DOHH2 (cell line): Measurements from ENCODE around the gene ELL3.
"Not testable (repeated sequence)": the region's sequence is repeated elsewhere in the genome, so short reads cannot be mapped to it uniquely, and the experiment has no call there.

Experiments
- H3F3A ChIP-seq: fragments of 200-600 bp; sonication (generic), shearing (Covaris generic); 2 replicates; pipeline ENCODE4 v1.6.0; 2016; ENCODE audit warnings: antibody characterized with exemption, mild to moderate bottlenecking; ENCODE audit not compliant: control insufficient read depth, insufficient read depth
- H3K27ac ChIP-seq: fragments of 200-600 bp; sonication (generic); 2 replicates; pipeline ENCODE4 v1.5.1; 2014; ENCODE audit warnings: low read depth, mild to moderate bottlenecking, low read length, moderate library complexity
- H3K27me3 ChIP-seq: fragments of 200-600 bp; sonication (generic); 2 replicates; pipeline ENCODE4 v1.6.1; 2014; ENCODE audit warnings: mild to moderate bottlenecking, low read length, mixed read lengths; ENCODE audit not compliant: control insufficient read depth
- H3K36me3 ChIP-seq: fragments of 200-600 bp; sonication (generic); 2 replicates; pipeline ENCODE4 v1.6.1; 2014; ENCODE audit warnings: mild to moderate bottlenecking, low read length, moderate library complexity, mixed read lengths; ENCODE audit not compliant: control insufficient read depth
- H3K4me1 ChIP-seq: fragments of 200-600 bp; sonication (generic); 2 replicates; pipeline ENCODE4 v1.6.1; 2014; ENCODE audit warnings: mild to moderate bottlenecking, low read length, mixed read lengths; ENCODE audit not compliant: control insufficient read depth
- H3K4me2 ChIP-seq: fragments of 200-600 bp; sonication (generic); 2 replicates; pipeline ENCODE4 v1.6.0; 2014; ENCODE audit warnings: mild to moderate bottlenecking, low read length, moderate library complexity
- H3K4me3 ChIP-seq: fragments of 200-600 bp; sonication (generic); 2 replicates; pipeline ENCODE4 v1.5.1; 2014; ENCODE audit warnings: mild to moderate bottlenecking, low read length, mixed read lengths
- H3K79me2 ChIP-seq: fragments of 200-600 bp; sonication (generic); 2 replicates; pipeline ENCODE4 v1.6.1; 2014; ENCODE audit warnings: mild to moderate bottlenecking, low read length, mixed read lengths; ENCODE audit not compliant: control insufficient read depth
- H3K9me2 ChIP-seq: fragments of 200-600 bp; sonication (generic); replicated peaks from 2 replicates; pipeline ENCODE4 v1.6.1; 2014; ENCODE audit warnings: mild to moderate bottlenecking, low read length, mixed read lengths; ENCODE audit not compliant: control insufficient read depth
- H3K9me3 ChIP-seq: fragments of 200-600 bp; sonication (generic); 2 replicates; pipeline ENCODE4 v1.6.1; 2014; ENCODE audit warnings: antibody characterized with exemption, low read length, mixed read lengths; ENCODE audit not compliant: control insufficient read depth, insufficient read depth
- H4K20me1 ChIP-seq: fragments of 200-600 bp; sonication (generic); 2 replicates; pipeline ENCODE4 v1.6.0; 2014; ENCODE audit warnings: low read depth, mild to moderate bottlenecking, antibody characterized with exemption, low read length, moderate library complexity; ENCODE audit not compliant: control insufficient read depth, insufficient read depth
- EZH2phosphoT487 ChIP-seq: fragments of 200-600 bp; sonication (generic); IDR thresholded peaks from 2 replicates; pipeline ENCODE4 v1.6.1; 2017; ENCODE audit warnings: borderline replicate concordance, mild to moderate bottlenecking, antibody characterized with exemption, low read length, moderate library complexity, mixed read lengths
- TF ChIP-seq, protein P1 (sequence below): fragments of 200-600 bp; sonication (generic); IDR thresholded peaks from one replicate; pipeline ENCODE4 v1.5.1; 2014; ENCODE audit warnings: antibody characterized with exemption, mild to moderate bottlenecking, low read depth, low read length; ENCODE audit not compliant: poor library complexity, severe bottlenecking

Gene ELL3

DNA sequence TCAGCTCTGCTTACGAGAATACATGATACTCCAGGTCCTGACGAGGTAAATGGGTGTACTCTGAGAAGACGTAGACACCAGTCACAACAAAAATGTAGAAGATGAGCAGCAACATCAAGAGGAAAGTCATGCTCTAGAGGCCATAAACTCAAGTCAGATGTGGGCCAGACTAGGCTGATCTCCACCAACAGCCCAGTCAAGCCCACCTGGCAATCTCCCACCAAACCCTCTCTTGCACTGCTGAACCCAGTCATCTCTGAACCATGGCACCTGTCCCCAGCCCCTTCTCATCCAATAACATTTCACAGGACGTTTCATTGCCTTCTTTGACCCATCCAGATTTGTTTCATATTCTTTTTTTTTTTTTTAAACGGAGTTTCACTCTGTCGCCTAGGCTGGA is 41.4 kb downstream of the ELL3 start:
- no peaks in the 10 kb centered on the region for H3K9me3 ChIP-seq
- H3K4me2 ChIP-seq = no peak overlapping the region
- H3K9me2 ChIP-seq = no peaks in the 10 kb centered on the region
- H3K79me2 ChIP-seq = no peaks in the 10 kb centered on the region
- no peak for TF ChIP-seq EZH2phosphoT487
- TF ChIP-seq, protein P1, sequence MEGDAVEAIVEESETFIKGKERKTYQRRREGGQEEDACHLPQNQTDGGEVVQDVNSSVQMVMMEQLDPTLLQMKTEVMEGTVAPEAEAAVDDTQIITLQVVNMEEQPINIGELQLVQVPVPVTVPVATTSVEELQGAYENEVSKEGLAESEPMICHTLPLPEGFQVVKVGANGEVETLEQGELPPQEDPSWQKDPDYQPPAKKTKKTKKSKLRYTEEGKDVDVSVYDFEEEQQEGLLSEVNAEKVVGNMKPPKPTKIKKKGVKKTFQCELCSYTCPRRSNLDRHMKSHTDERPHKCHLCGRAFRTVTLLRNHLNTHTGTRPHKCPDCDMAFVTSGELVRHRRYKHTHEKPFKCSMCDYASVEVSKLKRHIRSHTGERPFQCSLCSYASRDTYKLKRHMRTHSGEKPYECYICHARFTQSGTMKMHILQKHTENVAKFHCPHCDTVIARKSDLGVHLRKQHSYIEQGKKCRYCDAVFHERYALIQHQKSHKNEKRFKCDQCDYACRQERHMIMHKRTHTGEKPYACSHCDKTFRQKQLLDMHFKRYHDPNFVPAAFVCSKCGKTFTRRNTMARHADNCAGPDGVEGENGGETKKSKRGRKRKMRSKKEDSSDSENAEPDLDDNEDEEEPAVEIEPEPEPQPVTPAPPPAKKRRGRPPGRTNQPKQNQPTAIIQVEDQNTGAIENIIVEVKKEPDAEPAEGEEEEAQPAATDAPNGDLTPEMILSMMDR = no peak
- H3K36me3 ChIP-seq = no peaks in the 10 kb centered on the region
- H3K27ac ChIP-seq = no peak overlapping the region
- no peak overlapping the region for H3K4me3 ChIP-seq
- no peaks in the 10 kb centered on the region for H3F3A ChIP-seq
- no peaks in the 10 kb centered on the region for H3K27me3 ChIP-seq
- no peaks in the 10 kb centered on the region for H3K4me1 ChIP-seq
- H4K20me1 ChIP-seq = no peaks in the 10 kb centered on the region

DNA sequence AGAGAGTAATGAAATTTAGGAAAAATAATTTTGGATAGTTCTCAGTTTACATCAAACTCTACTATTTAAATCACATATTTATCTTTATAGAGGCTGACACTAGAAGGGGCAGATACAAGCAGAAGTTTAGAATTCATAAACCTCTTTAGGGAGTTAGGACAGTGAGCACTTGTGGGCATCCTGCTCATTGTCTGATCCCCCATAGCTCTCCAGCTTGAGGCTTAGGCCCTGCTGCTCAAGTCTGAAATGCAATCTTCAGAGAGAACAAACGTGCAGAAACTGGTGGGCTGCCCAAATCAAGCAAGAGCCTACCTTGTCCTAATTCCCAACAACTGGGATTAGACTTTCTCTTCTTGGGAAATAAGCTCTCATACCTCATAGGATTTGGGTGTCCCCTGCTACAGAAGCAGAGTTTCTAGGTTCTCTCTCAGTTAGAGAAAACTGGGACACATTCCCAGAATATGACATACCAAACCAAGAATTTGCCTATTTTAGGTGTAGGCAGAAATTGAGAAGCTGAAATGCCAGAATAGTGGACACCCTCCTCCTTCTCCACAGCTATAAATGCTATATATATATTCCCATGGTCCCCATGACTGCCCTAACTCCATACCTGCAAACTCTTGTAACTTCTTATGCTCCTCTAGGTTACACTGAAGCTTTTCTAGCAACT is 48.6 kb downstream of the ELL3 start:
- H3K36me3 ChIP-seq, H3K27me3 ChIP-seq, H3K79me2 ChIP-seq, H3K4me2 ChIP-seq, H3K4me3 ChIP-seq, H3K27ac ChIP-seq, H3K4me1 ChIP-seq, H3K9me2 ChIP-seq, H4K20me1 ChIP-seq, H3K9me3 ChIP-seq, H3F3A ChIP-seq: not testable (repeated sequence)

DNA sequence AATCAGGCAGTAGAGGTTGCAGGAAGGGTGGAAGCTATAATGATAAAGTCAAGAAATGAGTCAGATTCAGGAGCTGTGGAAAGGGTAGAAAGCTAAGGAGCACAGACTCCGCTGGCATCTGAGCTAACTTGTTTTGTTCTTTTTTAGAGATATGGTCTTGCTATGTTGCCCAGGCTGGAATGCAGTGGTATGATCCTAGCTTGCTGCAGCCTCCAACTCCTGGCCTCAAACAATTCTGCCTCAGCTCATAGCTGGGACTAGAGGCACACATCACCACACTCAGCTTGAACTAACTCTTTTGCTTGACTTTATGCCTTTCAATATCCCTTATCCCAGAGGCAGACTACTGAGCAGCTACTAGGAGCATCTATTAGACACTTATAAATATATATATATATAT is 50.5 kb downstream of the ELL3 start:
- not testable (repeated sequence) for H3K36me3 ChIP-seq, H4K20me1 ChIP-seq, H3K27me3 ChIP-seq, H3K4me2 ChIP-seq, H3K9me2 ChIP-seq, H3K4me1 ChIP-seq, H3K9me3 ChIP-seq, H3K27ac ChIP-seq, H3K4me3 ChIP-seq, H3K79me2 ChIP-seq, H3F3A ChIP-seq

DNA sequence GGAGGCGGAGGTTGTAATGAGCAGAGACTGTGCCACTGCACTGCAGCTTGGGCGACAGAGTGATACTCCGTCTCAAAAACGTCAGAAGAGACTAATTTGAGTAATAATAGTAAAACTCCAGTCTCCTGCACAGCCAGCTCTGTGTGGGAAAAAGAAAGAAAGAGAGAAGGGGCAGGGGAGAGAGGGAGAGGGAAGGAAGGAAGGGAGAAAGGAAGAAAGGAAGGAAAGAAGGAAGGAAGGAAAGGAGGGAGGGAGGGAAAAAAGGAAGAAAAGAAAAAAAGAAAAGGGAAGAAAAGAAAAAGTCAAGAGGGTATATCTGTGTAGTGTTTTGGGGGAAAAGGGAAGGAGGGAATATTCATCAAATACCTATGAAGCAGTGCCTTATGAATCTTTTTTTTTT is 53.6 kb downstream of the ELL3 start:
- no peaks in the 10 kb centered on the region for H4K20me1 ChIP-seq
- no peaks in the 10 kb centered on the region for H3K9me3 ChIP-seq
- TF ChIP-seq, protein P1 = no peak
- TF ChIP-seq EZH2phosphoT487 = no peak
- H3K4me2 ChIP-seq = no peak overlapping the region
- no peak overlapping the region for H3K4me3 ChIP-seq
- no peaks in the 10 kb centered on the region for H3K79me2 ChIP-seq
- H3K27me3 ChIP-seq = no peaks in the 10 kb centered on the region; the same call in 1 of the 2 replicates
- H3K4me1 ChIP-seq = no peaks in the 10 kb centered on the region
- no peaks in the 10 kb centered on the region for H3K9me2 ChIP-seq
- H3K27ac ChIP-seq = no peak overlapping the region
- H3F3A ChIP-seq = no peaks in the 10 kb centered on the region
- no peaks in the 10 kb centered on the region for H3K36me3 ChIP-seq
